Thyroid gland (tissue), 4 donors: ENCODE measurements around the gene FOXF1.

Experiments
- CTCF ChIP-seq, 6 experiments: fragments of 200-600 bp in 3 of 6; fragments of 450-650 bp in 3 of 6; sonication (generic) in 3 of 6; IDR thresholded peaks; one replicate each; pipeline ENCODE4 v1.5.1; 2016 to 2019; ENCODE audit warnings: antibody characterized with exemption in 6 of 6, mild to moderate bottlenecking in 2 of 6, inconsistent platforms in 1 of 6, moderate library complexity in 1 of 6
- POLR2A ChIP-seq, 2 donors: fragments of 450-650 bp; IDR thresholded peaks; one replicate each; pipeline ENCODE4 v1.6.1; 2017; ENCODE audit warnings: antibody characterized with exemption in 2 of 2, mild to moderate bottlenecking in 2 of 2, moderate library complexity in 1 of 2

DNA sequence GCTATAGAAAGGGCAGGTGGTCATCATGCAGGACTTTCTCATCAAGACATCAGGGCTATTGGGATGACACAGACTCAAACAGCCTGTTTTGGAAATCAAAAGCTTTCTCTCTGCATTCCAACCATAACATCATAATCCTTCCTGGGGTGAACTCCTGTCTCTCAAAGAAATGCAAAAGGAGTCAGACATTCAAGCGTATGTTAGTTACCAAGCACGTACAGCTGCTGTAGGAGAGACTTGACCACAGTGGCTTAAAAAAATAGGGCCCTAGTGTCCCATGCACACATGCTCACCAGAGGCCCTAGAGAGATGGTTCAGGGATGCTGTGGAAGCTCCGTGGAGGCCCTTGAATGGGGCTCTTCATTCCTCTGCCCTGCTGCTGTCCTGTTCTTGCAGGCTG, 24.6 kb upstream of the FOXF1 start:
- TF ChIP-seq CTCF (IDR thresholded peaks at IDR 0.05) (no peak), POLR2A (IDR thresholded peaks at IDR 0.05) (no peak)
